ENCODE results near the gene LPA.
"Not testable (repeated sequence)": the region's sequence is repeated elsewhere in the genome, so short reads cannot be mapped to it uniquely, and the experiment has no call there.

GRCh38 chr6:160571201-160571600, 92.9 kb downstream of the LPA start:
- TF ChIP-seq POLR2A (IDR thresholded peaks at IDR 0.05) = not testable (repeated sequence)
- TF ChIP-seq, protein P1, sequence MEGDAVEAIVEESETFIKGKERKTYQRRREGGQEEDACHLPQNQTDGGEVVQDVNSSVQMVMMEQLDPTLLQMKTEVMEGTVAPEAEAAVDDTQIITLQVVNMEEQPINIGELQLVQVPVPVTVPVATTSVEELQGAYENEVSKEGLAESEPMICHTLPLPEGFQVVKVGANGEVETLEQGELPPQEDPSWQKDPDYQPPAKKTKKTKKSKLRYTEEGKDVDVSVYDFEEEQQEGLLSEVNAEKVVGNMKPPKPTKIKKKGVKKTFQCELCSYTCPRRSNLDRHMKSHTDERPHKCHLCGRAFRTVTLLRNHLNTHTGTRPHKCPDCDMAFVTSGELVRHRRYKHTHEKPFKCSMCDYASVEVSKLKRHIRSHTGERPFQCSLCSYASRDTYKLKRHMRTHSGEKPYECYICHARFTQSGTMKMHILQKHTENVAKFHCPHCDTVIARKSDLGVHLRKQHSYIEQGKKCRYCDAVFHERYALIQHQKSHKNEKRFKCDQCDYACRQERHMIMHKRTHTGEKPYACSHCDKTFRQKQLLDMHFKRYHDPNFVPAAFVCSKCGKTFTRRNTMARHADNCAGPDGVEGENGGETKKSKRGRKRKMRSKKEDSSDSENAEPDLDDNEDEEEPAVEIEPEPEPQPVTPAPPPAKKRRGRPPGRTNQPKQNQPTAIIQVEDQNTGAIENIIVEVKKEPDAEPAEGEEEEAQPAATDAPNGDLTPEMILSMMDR (IDR thresholded peaks at IDR 0.05) = not testable (repeated sequence)

All from uterus (tissue), 2 donors.